HepG2 (cell line): ENCODE measurements around the gene CREG2. TPM values are rescaled to one million over a fixed set of nuclear protein-coding genes. Genes with fewer than 3 reads are reported as not detected.

Source experiments
- AGO1 ChIP-seq: fragments of 200-400 bp; formaldehyde crosslinking; IDR thresholded peaks from 2 replicates; pipeline ENCODE4 v1.6.1; 2017; ENCODE audit warnings: mild to moderate bottlenecking, low read depth, low read length, moderate library complexity; ENCODE audit not compliant: poor library complexity, severe bottlenecking
- CEBPG ChIP-seq: IDR thresholded peaks from 2 replicates; pipeline ENCODE4 v1.6.1; 2016
- DR1 ChIP-seq: sonication (generic); formaldehyde crosslinking; IDR thresholded peaks from 2 replicates; pipeline ENCODE4 v1.8.0; 2021; ENCODE audit warnings: mild to moderate bottlenecking, missing genetic modification reagents, inconsistent platforms
- FOXJ3 ChIP-seq: sonication (generic); formaldehyde crosslinking; IDR thresholded peaks from 2 replicates; pipeline ENCODE4 v1.4.0; 2020; ENCODE audit warnings: missing genetic modification reagents, mild to moderate bottlenecking, borderline replicate concordance
- FOXK1 ChIP-seq: sonication (generic); formaldehyde crosslinking; IDR thresholded peaks from 2 replicates; pipeline ENCODE4 v1.4.0; 2020; ENCODE audit warnings: low read depth, missing genetic modification reagents, borderline replicate concordance
- KMT2B ChIP-seq: IDR thresholded peaks from 2 replicates; pipeline ENCODE4 v1.6.1; 2016; ENCODE audit warnings: missing genetic modification reagents, missing compliant biosample characterization
- MNT ChIP-seq: fragments of 450-650 bp; IDR thresholded peaks from 2 replicates; pipeline ENCODE4 v1.6.1; 2016
- NCOA2 ChIP-seq: sonication (generic); formaldehyde crosslinking; IDR thresholded peaks from 2 replicates; pipeline ENCODE4 v1.8.0; 2022; ENCODE audit warnings: inconsistent platforms
- ONECUT2 ChIP-seq: sonication (generic); formaldehyde crosslinking; IDR thresholded peaks from 2 replicates; pipeline ENCODE4 v1.4.0; 2020; ENCODE audit warnings: missing genetic modification reagents
- PCBP1 ChIP-seq: fragments of 200-400 bp; formaldehyde crosslinking; IDR thresholded peaks from 2 replicates; pipeline ENCODE4 v1.6.1; 2017; ENCODE audit warnings: mild to moderate bottlenecking, low read depth, low read length, borderline replicate concordance
- RARA ChIP-seq: IDR thresholded peaks from 2 replicates; pipeline ENCODE4 v1.6.1; 2016; ENCODE audit warnings: missing genetic modification reagents, missing compliant biosample characterization
- RFX3 ChIP-seq: IDR thresholded peaks from 2 replicates; pipeline ENCODE4 v1.6.1; 2016; ENCODE audit warnings: missing biosample characterization, missing genetic modification reagents
- SOX5 ChIP-seq: IDR thresholded peaks from 2 replicates; pipeline ENCODE4 v1.6.1; 2016; ENCODE audit warnings: borderline replicate concordance
- ZBED4 ChIP-seq: sonication (generic); formaldehyde crosslinking; IDR thresholded peaks from 2 replicates; pipeline ENCODE4 v1.4.0; 2020; ENCODE audit warnings: missing genetic modification reagents, borderline replicate concordance
- ZC3H4 ChIP-seq: sonication (generic); formaldehyde crosslinking; IDR thresholded peaks from 2 replicates; pipeline ENCODE4 v1.4.0; 2020; ENCODE audit warnings: missing genetic modification reagents, borderline replicate concordance
- ZEB1 ChIP-seq: IDR thresholded peaks from 2 replicates; pipeline ENCODE4 v1.6.1; 2012; ENCODE audit warnings: mild to moderate bottlenecking, low read depth, inconsistent platforms; ENCODE audit not compliant: insufficient replicate concordance
- ZNF138 ChIP-seq: sonication (generic); formaldehyde crosslinking; IDR thresholded peaks from 2 replicates; pipeline ENCODE4 v1.5.0; 2020; ENCODE audit warnings: mild to moderate bottlenecking, low read depth, missing genetic modification reagents
- ZNF160 ChIP-seq: sonication (generic); formaldehyde crosslinking; IDR thresholded peaks from 2 replicates; pipeline ENCODE4 v1.8.0; 2022; ENCODE audit warnings: mild to moderate bottlenecking, inconsistent platforms, missing genetic modification reagents
- ZNF17 ChIP-seq: sonication (generic); formaldehyde crosslinking; IDR thresholded peaks from 2 replicates; pipeline ENCODE4 v1.5.0; 2020; ENCODE audit warnings: mild to moderate bottlenecking, missing genetic modification reagents
- ZNF652 ChIP-seq: IDR thresholded peaks from 2 replicates; pipeline ENCODE4 v1.6.1; 2016; ENCODE audit warnings: low read depth, borderline replicate concordance
- ZSCAN21 ChIP-seq: sonication (generic); formaldehyde crosslinking; IDR thresholded peaks from 2 replicates; pipeline ENCODE4 v1.8.0; 2022; ENCODE audit warnings: mild to moderate bottlenecking, missing genetic modification reagents, moderate library complexity, borderline replicate concordance
- ZZZ3 ChIP-seq: sonication (generic); formaldehyde crosslinking; IDR thresholded peaks from 2 replicates; pipeline ENCODE4 v1.4.0; 2020; ENCODE audit warnings: missing genetic modification reagents, mild to moderate bottlenecking, borderline replicate concordance
- polyA plus RNA-seq, 8 experiments: library from polyadenylated mRNA; depleted of rRNA in 3 of 8; stranded (reverse) in 7 of 8; unstranded in 1 of 8; fragments of >200 nt; fragmentation: Illumina TruSeq in 4 of 8; extraction: Trizol in 4 of 8; gene quantifications; 2 replicates each; pipeline versions ENCODE4 v1.2.1 to v1.2.3, GENCODE V29; 2011 to 2016; ENCODE audit warnings: low read depth in 4 of 8, missing spikeins in 1 of 8, mixed read lengths in 1 of 8; ENCODE audit not compliant: insufficient read depth in 1 of 8
- total RNA-seq, 5 experiments: library from RNA; depleted of rRNA; stranded (reverse); fragments of >200 nt; fragmentation: Illumina TruSeq; extraction: Trizol; gene quantifications; 2 replicates each; pipeline ENCODE4 v1.2.3, GENCODE V29; 2016; ENCODE audit warnings: low read depth in 1 of 5

The CREG2 gene
- total and polyA plus RNA-seq, 2 of the 13 experiments (the other 11 are each of a cell fraction or from before 2014, with no cell fraction given) = 0.18 to 0.26 TPM

GRCh38 chr2:101308432-101309210, 78.7 kb downstream of the CREG2 start, which contains the start of gene RNF149 (continued):
- TF ChIP-seq SOX5 (CRISPR knock-in tag) = peak; percentile 78
- peak; percentile 69; the same call in 1 of the 2 replicates for TF ChIP-seq MNT
- TF ChIP-seq ZSCAN21 (CRISPR knock-in tag) = peak; percentile 79
- TF ChIP-seq ZEB1 = no peak
- TF ChIP-seq RARA (CRISPR knock-in tag) = peak; percentile 59
- TF ChIP-seq FOXK1 (CRISPR knock-in tag) = no peak
- TF ChIP-seq CEBPG (CRISPR knock-in tag) = peak; percentile 100
- TF ChIP-seq NCOA2 (CRISPR knock-in tag) = peak; percentile 74
- 0 out of 2 replicates have a peak, but pooled peaks have one; percentile 54 for TF ChIP-seq ZC3H4 (CRISPR knock-in tag)
- peak; percentile 51; the same call in 1 of the 2 replicates for TF ChIP-seq ONECUT2
- TF ChIP-seq FOXJ3 (CRISPR knock-in tag) = peak; percentile 84; the same call in 1 of the 2 replicates
- peak; percentile 83 for TF ChIP-seq AGO1
- TF ChIP-seq ZNF652 (CRISPR knock-in tag) = 0 out of 2 replicates have a peak, but pooled peaks have one; percentile 31
- TF ChIP-seq RFX3 = no peak
- peak; percentile 88 for TF ChIP-seq ZBED4 (CRISPR knock-in tag)
- TF ChIP-seq PCBP1 = no peak
- 0 out of 2 replicates have a peak, but pooled peaks have one; percentile 91 for TF ChIP-seq ZZZ3 (CRISPR knock-in tag)
- peak; percentile 95 for TF ChIP-seq DR1 (CRISPR knock-in tag)
- peak; percentile 19; the same call in 1 of the 2 replicates for TF ChIP-seq ZNF17 (CRISPR knock-in tag)
- peak; percentile 95; the same call in 1 of the 2 replicates for TF ChIP-seq ZNF138
- TF ChIP-seq KMT2B (CRISPR knock-in tag) = no peak; the same call in none of the 2 replicates
- peak; percentile 96 for TF ChIP-seq ZNF160
